ENCODE measurements around the gene SIPA1L3. TPM values are rescaled to one million over a fixed set of nuclear protein-coding genes. Genes with fewer than 3 reads are reported as not detected.
A peak's percentile ranks its signal among the peaks of the same experiment; 100 is the strongest.

The SIPA1L3 gene
- total RNA-seq, 4 donors from 2014 or later, result 4.1 to 18.7 (median 6.1) TPM

DNA sequence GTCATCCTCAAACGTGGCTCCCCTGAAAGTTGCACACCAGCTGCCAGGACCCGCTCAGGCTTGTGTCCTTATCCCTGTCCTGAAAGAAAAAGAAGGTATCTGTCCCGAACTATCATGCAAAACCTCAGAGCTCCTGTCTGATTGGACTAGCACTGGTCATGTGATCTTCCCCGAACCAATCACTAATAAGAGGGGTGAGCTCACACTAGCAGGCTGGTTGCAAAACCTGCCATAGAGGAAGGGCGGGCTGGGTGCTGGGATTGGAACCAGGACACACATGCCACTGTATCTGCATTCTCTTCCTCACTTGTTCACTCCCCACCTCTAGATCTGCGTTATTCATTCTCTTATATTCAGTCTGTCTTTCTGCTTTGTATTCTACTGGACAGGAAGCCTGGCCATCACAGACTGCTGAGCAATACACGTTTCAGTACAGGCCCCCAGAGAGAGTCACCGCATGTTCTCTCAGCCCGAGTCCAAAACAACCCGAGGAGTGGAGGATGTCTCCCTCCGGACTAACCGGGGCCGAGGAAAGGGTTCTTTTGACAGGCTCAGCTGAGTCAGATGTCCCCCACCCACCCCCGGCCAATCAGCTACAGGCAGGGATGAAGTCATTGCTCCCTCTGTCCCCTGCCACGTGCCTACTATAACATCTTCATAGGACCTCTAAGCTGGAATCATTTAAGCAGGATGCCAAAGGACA is 97.7 kb downstream of the SIPA1L3 start:
- peak; percentile 98 for ATAC-seq
- Histone ChIP-seq H3K27me3 (no peaks in the 10 kb centered on the region), H3K4me1 (peaks cover 14 to 15% of the 10 kb centered on the region in 2 donors), H3K36me3 (no peaks in the 10 kb centered on the region), H3K9me3 (no peaks in the 10 kb centered on the region), H3K27ac (peak overlapping the region; percentile 56 to 75 (median 64)), H3K4me3 (peak overlapping the region; percentile 33 to 49 (median 45))
- DNase-seq, result peak; percentile 79 to 82
- in situ Hi-C loops (cut with MboI; ENCODE audit: low sequenced_read_pairs in 4 of 4), result no loop called here
- intact Hi-C loops (cut with DNase I; ENCODE audit: low total_unique reads), result loop anchor here (1.0 kb wide), 1 partner anchor 97 kb away; the partner anchor contains the start of gene SIPA1L3
- TF ChIP-seq POLR2A (IDR thresholded peaks at IDR 0.05), result peak; percentile 51 to 61
- TF ChIP-seq CTCF (IDR thresholded peaks at IDR 0.05 in 4 of 5, conservative IDR thresholded peaks at IDR 0.05 in 1 of 5), result no peak

DNA sequence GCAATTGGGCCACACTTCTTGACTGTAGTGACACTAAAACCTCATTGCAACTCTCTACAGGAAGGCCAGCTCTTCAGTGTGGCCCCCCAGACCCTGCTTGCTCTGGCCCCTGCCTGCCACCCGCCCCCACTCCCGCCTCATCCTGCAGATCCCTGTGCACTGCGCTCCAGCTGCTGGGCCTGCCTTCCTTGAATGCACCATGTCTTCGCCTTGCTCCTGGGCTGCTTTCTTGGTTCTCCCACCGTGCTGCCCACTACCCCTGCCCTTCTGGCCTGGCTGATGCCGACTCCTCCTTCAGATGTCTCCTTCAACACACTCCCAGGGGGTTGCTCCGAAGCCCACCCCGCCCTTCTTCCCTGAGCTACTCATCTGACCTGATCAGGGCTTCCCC is 98.2 kb downstream of the SIPA1L3 start:
- peak overlapping the region in 1 of 4 donors; percentile 49 for H3K4me3 ChIP-seq
- intact Hi-C loops (cut with DNase I; ENCODE audit: low total_unique reads), result no loop called here
- H3K9me3 ChIP-seq, result no peaks in the 10 kb centered on the region
- TF ChIP-seq POLR2A (IDR thresholded peaks at IDR 0.05) (no peak), CTCF (IDR thresholded peaks at IDR 0.05 in 4 of 5, conservative IDR thresholded peaks at IDR 0.05 in 1 of 5) (no peak)
- no peaks in the 10 kb centered on the region for H3K36me3 ChIP-seq
- DNase-seq (no peak), ATAC-seq (no peak)
- peak overlapping the region; percentile 56 to 75 (median 64) for H3K27ac ChIP-seq
- peaks cover 14 to 15% of the 10 kb centered on the region in 2 donors for H3K4me1 ChIP-seq
- in situ Hi-C loops (cut with MboI; ENCODE audit: low sequenced_read_pairs in 4 of 4), result no loop called here
- H3K27me3 ChIP-seq, result no peaks in the 10 kb centered on the region

GRCh38 chr19:38006361-38007045 is 99.5 kb downstream of the SIPA1L3 start:
- Histone ChIP-seq H3K27ac (no peak overlapping the region), H3K4me1 (peaks cover 14 to 15% of the 10 kb centered on the region in 2 donors), H3K27me3 (no peaks in the 10 kb centered on the region), H3K9me3 (no peaks in the 10 kb centered on the region), H3K36me3 (no peaks in the 10 kb centered on the region), H3K4me3 (no peak overlapping the region)
- TF ChIP-seq POLR2A (IDR thresholded peaks at IDR 0.05) (no peak), CTCF (IDR thresholded peaks at IDR 0.05 in 4 of 5, conservative IDR thresholded peaks at IDR 0.05 in 1 of 5) (no peak)
- in situ Hi-C loops (cut with MboI; ENCODE audit: low sequenced_read_pairs in 4 of 4) (no loop called here), intact Hi-C loops (cut with DNase I; ENCODE audit: low total_unique reads) (no loop called here)
- DNase-seq, result no peak
- no peak for ATAC-seq

DNA sequence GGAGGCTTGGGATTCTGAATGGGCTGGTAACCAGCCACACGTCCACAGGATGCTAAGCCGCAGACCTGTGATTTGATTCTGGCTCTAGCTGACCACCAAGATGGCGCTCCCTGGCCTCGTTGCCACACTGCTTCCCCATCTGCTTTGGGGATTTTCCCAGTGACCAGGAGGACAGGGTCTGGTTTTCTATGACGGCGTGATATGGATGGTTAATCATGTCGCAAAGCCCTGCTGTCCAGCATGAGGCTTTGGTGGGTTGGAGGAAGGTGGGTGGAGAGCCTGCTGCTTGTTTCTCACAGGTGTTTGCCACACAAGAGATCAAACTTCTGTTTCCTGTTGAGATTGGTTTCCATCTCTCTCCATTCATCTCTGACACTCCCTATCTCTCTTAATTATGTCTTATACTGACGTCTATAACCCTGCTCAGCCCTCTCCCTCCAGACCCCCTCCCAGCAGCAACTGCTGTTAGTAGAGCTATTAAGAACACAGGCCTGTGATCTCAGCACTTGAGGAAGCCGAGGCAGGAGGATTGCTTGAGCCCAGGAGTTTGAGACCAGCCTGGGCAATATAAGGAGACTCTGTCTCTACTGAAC is 102.7 kb downstream of the SIPA1L3 start:
- no peak for DNase-seq
- no peaks in the 10 kb centered on the region for H3K4me1 ChIP-seq
- intact Hi-C loops (cut with DNase I; ENCODE audit: low total_unique reads), result no loop called here
- no peaks in the 10 kb centered on the region for H3K36me3 ChIP-seq
- no peak overlapping the region for H3K4me3 ChIP-seq
- ATAC-seq, result no peak
- H3K27ac ChIP-seq, result no peak overlapping the region
- TF ChIP-seq CTCF (IDR thresholded peaks at IDR 0.05 in 4 of 5, conservative IDR thresholded peaks at IDR 0.05 in 1 of 5) (no peak), POLR2A (IDR thresholded peaks at IDR 0.05) (no peak)
- H3K9me3 ChIP-seq, result no peaks in the 10 kb centered on the region
- in situ Hi-C loops (cut with MboI; ENCODE audit: low sequenced_read_pairs in 4 of 4), result no loop called here
- no peaks in the 10 kb centered on the region for H3K27me3 ChIP-seq
